Endothelial cell of umbilical vein (primary cell): ENCODE results near the gene LIX1. TPM values are rescaled to one million over a fixed set of nuclear protein-coding genes. Genes with fewer than 3 reads are reported as not detected.

Experiments used
- BruUV-seq: library from RNA; stranded (reverse); fragments of 400-500 nt; replicated peaks from 2 replicates; lab custom pipeline; 2021; lab: Mats Ljungman, UMichigan
- CTCF ChIA-PET: fragments of 300-600, 350-600 bp; sonication (Branson Sonifier 250); formaldehyde crosslinking; loops from one replicate; lab custom pipeline; 2021; ENCODE audit warnings: antibody characterized with exemption, inconsistent platforms; lab: Charles Lee
- POLR2A ChIA-PET: fragments of 300-600, 350-600 bp; sonication (Branson Sonifier 250); formaldehyde crosslinking; loops from one replicate; lab custom pipeline; 2021; ENCODE audit warnings: antibody characterized with exemption, inconsistent platforms; lab: Charles Lee
- DNase-seq: peaks from one replicate; pipeline ENCODE4 v3.0.0-alpha.2; 2011; ENCODE audit warnings: low read depth, low spot score
- FAIRE-seq: peaks from 2 replicates; lab custom pipeline; 2011; peaks lifted over from hg19 to GRCh38; lab: Jason Lieb, UNC
- H2AFZ ChIP-seq: 2 replicates; pipeline ENCODE4 v1.6.0; 2012; ENCODE audit warnings: low read depth, low read length, control low read depth, inconsistent platforms
- H3K27ac ChIP-seq: 2 replicates; pipeline ENCODE4 v1.5.1; 2011; ENCODE audit warnings: low read depth, mild to moderate bottlenecking, control low read depth, low read length, moderate library complexity; ENCODE audit not compliant: insufficient read depth
- H3K27me3 ChIP-seq, 2 experiments: 2 replicates each; pipeline versions ENCODE4 v1.6.0 to v1.6.1; 2011; ENCODE audit warnings: low read length in 2 of 2, mixed read lengths in 1 of 2; ENCODE audit not compliant: control insufficient read depth in 2 of 2, insufficient read depth in 2 of 2
- H3K36me3 ChIP-seq, 2 experiments: 2 replicates in 1 of 2; 3 replicates in 1 of 2; pipeline ENCODE4 v1.5.1; 2011; ENCODE audit warnings: low read length in 2 of 2, mild to moderate bottlenecking in 1 of 2, moderate library complexity in 1 of 2; ENCODE audit not compliant: control insufficient read depth in 2 of 2, insufficient read depth in 2 of 2; ENCODE audit errors: extremely low read depth in 1 of 2
- H3K4me1 ChIP-seq: 3 replicates; pipeline ENCODE4 v1.5.1; 2011; ENCODE audit warnings: mild to moderate bottlenecking, low read length; ENCODE audit not compliant: control insufficient read depth, insufficient read depth; ENCODE audit errors: extremely low read depth
- H3K4me2 ChIP-seq: 2 replicates; pipeline ENCODE4 v1.6.1; 2011; ENCODE audit warnings: low read length, control low read depth, mixed read lengths; ENCODE audit not compliant: insufficient read depth
- H3K4me3 ChIP-seq, 3 experiments: fragments of 200-600 bp in 1 of 3; sonication (generic), shearing (Covaris generic) in 1 of 3; replicated peaks in 1 of 3; 2 replicates each; pipeline ENCODE4 v1.5.1; 2011 to 2016; ENCODE audit warnings: control low read depth in 3 of 3, low read length in 3 of 3, mild to moderate bottlenecking in 2 of 3, inconsistent platforms in 1 of 3, low read depth in 1 of 3, moderate library complexity in 1 of 3; ENCODE audit not compliant: insufficient read depth in 1 of 3
- H3K79me2 ChIP-seq: 2 replicates; pipeline ENCODE4 v1.6.0; 2012; ENCODE audit warnings: low read length, inconsistent platforms; ENCODE audit not compliant: control insufficient read depth, insufficient read depth
- H3K9ac ChIP-seq: replicated peaks from 2 replicates; pipeline ENCODE3; 2011; ENCODE audit warnings: low read length, control low read depth; ENCODE audit not compliant: insufficient read depth; ENCODE audit errors: extremely low read depth
- H3K9me1 ChIP-seq: replicated peaks from 3 replicates; pipeline ENCODE4 v1.6.0; 2011; ENCODE audit warnings: mild to moderate bottlenecking, low read length; ENCODE audit not compliant: control insufficient read depth, insufficient read depth; ENCODE audit errors: extremely low read depth
- H3K9me3 ChIP-seq: replicated peaks from 2 replicates; pipeline ENCODE4 v1.5.1; 2012; ENCODE audit warnings: low read length, inconsistent platforms; ENCODE audit not compliant: control insufficient read depth, insufficient read depth
- H4K20me1 ChIP-seq: replicated peaks from 2 replicates; pipeline ENCODE3; 2011; ENCODE audit warnings: mild to moderate bottlenecking, low read length; ENCODE audit not compliant: control insufficient read depth, insufficient read depth; ENCODE audit errors: extremely low read depth
- FOS ChIP-seq: IDR thresholded peaks from 2 replicates; pipeline ENCODE4 v1.6.1; 2011; ENCODE audit warnings: mild to moderate bottlenecking, low read length, moderate library complexity, borderline replicate concordance; ENCODE audit not compliant: insufficient read depth
- GATA2 ChIP-seq: IDR thresholded peaks from 2 replicates; pipeline ENCODE4 v1.7.0; 2011; ENCODE audit warnings: low read depth, mild to moderate bottlenecking, moderate library complexity, mixed read lengths, low read length; ENCODE audit not compliant: insufficient read length, insufficient read depth
- POLR2A ChIP-seq: IDR thresholded peaks from 2 replicates; pipeline ENCODE4 v1.6.1; 2012; ENCODE audit warnings: low read depth, mild to moderate bottlenecking, control low read depth, low read length
- POLR2AphosphoS5 ChIP-seq: IDR thresholded peaks from 2 replicates; pipeline ENCODE4 v1.6.1; 2012; ENCODE audit warnings: low read depth, mild to moderate bottlenecking, control low read depth, low read length, moderate library complexity; ENCODE audit not compliant: insufficient read depth
- dilution Hi-C: fragments of 300-500 bp; cut with MboI; formaldehyde crosslinking; loops from one replicate; pipeline ENCODE4 v1.15.0; 2019; ENCODE audit warnings: low sequenced_read_pairs; ENCODE audit not compliant: extremely low pct_ligation_motif_present
- intact Hi-C: fragments of 100-400 bp; cut with micrococcal nuclease; formaldehyde crosslinking; loops from one replicate; pipeline ENCODE4 v1.10.0; 2022
- polyA plus RNA-seq, 4 experiments: library from polyadenylated mRNA; depleted of rRNA in 3 of 4; stranded (reverse) in 3 of 4; unstranded in 1 of 4; fragments of >200 nt; gene quantifications; 2 replicates each; pipeline versions ENCODE4 v1.2.1 to v1.2.3, GENCODE V29; 2011 to 2012; ENCODE audit warnings: missing spikeins in 1 of 4
- total RNA-seq: library from RNA; stranded (reverse); gene quantifications from 2 replicates; pipeline ENCODE4 v1.2.3, GENCODE V29; 2021
- TF ChIP-seq, protein P1 (sequence below): IDR thresholded peaks from 2 replicates; pipeline ENCODE4 v1.6.1; 2011; ENCODE audit not compliant: insufficient read depth, insufficient read length

The LIX1 gene
- total and polyA plus RNA-seq, 2 donors (not counting 3 experiments of a cell fraction or from before 2014, with no cell fraction given), result not detected

DNA sequence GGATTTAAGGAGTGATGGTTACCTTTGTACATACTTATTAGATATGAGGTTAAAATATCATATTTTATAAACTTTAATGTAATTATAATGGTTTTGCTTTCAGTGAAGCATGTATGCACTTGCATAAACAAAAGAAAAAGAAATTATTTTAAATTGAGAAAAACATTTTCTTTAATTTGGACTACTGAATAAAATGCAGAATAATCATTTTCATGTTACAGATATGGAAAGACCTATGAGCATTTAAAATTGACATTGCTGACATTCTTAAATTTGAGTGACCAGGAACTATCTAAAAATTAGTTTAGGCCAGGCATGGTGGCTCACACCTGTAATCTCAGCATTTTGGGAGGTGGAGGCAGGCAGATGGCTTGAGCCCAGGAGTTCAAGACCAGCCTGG is 49.2 kb downstream of the LIX1 start:
- POLR2A ChIA-PET, result no interaction called here
- no peaks in the 10 kb centered on the region for H3K9me3 ChIP-seq
- no peak overlapping the region for H3K9ac ChIP-seq
- H2AFZ ChIP-seq, result no peak overlapping the region
- DNase-seq, result no peak
- H3K27ac ChIP-seq, result no peak overlapping the region
- no peaks in the 10 kb centered on the region for H3K9me1 ChIP-seq
- intact Hi-C loops, result no loop called here
- no TSS peak for BruUV-seq
- dilution Hi-C loops, result no loop called here
- H3K36me3 ChIP-seq, result no peaks in the 10 kb centered on the region
- peaks cover 16 to 17% of the 10 kb centered on the region in 2 experiments for H3K27me3 ChIP-seq
- H4K20me1 ChIP-seq, result no peaks in the 10 kb centered on the region
- no peaks in the 10 kb centered on the region for H3K4me1 ChIP-seq
- no peak for FAIRE-seq
- H3K79me2 ChIP-seq, result no peaks in the 10 kb centered on the region
- H3K4me2 ChIP-seq, result no peak overlapping the region
- no peak overlapping the region for H3K4me3 ChIP-seq
- TF ChIP-seq POLR2A, result no peak
- TF ChIP-seq, protein P1, sequence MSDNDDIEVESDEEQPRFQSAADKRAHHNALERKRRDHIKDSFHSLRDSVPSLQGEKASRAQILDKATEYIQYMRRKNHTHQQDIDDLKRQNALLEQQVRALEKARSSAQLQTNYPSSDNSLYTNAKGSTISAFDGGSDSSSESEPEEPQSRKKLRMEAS, result no peak
- CTCF ChIA-PET, result no interaction called here

DNA sequence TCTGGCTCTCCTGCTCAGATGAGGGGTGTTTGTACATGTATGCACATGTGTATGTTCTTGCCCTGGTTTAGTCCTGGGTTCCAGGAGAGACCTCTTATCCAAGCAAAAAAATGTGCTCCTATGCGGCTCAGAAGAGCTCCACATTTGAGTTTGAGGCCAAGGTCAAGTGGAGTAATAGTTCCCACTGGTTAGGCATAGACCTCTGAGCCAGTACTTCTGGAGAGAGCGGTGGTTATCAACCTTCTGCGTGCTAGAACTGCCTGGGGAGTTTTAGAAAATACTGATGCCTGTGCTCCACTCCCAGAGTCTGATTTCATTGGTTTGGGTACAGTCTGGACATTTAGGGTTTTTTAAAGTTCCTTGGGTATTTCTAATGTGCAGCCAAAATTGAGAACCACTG is 51.5 kb downstream of the LIX1 start:
- H3K9me3 ChIP-seq, result no peaks in the 10 kb centered on the region
- intact Hi-C loops (no loop called here), dilution Hi-C loops (no loop called here)
- ChIA-PET CTCF (interaction anchor here (1.1 to 2.5 kb wide), 5 partner anchors 8 to 339 kb away, joined by 3 to 8 read pairs (median 3); no protein-coding TSS in a partner anchor), POLR2A (no interaction called here)
- no peaks in the 10 kb centered on the region for H3K4me1 ChIP-seq
- DNase-seq (no peak), FAIRE-seq (no peak)
- H4K20me1 ChIP-seq, result no peaks in the 10 kb centered on the region
- no peak overlapping the region for H3K4me2 ChIP-seq
- H3K36me3 ChIP-seq, result no peaks in the 10 kb centered on the region
- peaks cover 16 to 17% of the 10 kb centered on the region in 2 experiments for H3K27me3 ChIP-seq
- H3K4me3 ChIP-seq, result no peak overlapping the region
- no TSS peak for BruUV-seq
- H3K9me1 ChIP-seq, result no peaks in the 10 kb centered on the region
- no peak overlapping the region for H3K27ac ChIP-seq
- no peak overlapping the region for H2AFZ ChIP-seq
- TF ChIP-seq GATA2 (no peak), POLR2A (no peak), POLR2AphosphoS5 (no peak), FOS (no peak)
- TF ChIP-seq, protein P1, result no peak
- no peak overlapping the region for H3K9ac ChIP-seq
- no peaks in the 10 kb centered on the region for H3K79me2 ChIP-seq
